Glomerular visceral epithelial cell (primary cell): ENCODE measurements around the gene C2CD4B.
A peak's percentile ranks its signal among the peaks of the same experiment; 100 is the strongest.

Experiments used
- DNase-seq: peaks from one replicate; pipeline ENCODE4 v3.0.0-alpha.2; 2016; ENCODE audit errors: extremely low spot score

C2CD4B gene

DNA sequence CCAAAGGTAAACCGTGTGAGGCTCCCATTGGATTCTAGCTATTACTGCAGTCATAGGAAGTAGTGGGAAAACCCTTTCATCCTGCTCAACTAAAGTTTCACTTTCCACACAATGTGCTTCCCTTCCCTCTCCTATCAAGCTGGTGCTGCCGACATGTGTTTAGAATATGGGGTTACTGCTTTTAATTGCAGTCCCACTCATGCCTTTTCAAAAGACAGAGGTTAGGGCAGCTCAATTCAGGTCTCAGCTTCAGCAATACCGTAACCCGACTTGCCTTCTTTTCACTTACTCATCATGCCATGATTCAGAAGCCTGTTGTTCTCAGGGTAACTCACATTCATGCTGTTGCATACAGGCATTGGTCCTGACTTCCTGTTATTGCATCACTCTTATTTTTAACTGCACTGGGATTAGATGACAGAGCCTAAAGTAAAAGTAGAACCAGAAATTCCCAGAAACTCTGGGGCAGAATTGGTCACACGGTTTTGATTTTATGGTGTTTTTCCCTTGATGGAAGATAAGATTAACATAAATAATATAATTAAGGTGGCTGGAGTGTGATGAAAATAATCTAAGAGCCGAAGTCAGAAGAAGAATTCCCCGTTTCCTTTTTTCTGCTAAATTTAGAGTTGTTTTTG is 45.7 kb downstream of the C2CD4B start:
- DNase-seq = peak; percentile 83

DNA sequence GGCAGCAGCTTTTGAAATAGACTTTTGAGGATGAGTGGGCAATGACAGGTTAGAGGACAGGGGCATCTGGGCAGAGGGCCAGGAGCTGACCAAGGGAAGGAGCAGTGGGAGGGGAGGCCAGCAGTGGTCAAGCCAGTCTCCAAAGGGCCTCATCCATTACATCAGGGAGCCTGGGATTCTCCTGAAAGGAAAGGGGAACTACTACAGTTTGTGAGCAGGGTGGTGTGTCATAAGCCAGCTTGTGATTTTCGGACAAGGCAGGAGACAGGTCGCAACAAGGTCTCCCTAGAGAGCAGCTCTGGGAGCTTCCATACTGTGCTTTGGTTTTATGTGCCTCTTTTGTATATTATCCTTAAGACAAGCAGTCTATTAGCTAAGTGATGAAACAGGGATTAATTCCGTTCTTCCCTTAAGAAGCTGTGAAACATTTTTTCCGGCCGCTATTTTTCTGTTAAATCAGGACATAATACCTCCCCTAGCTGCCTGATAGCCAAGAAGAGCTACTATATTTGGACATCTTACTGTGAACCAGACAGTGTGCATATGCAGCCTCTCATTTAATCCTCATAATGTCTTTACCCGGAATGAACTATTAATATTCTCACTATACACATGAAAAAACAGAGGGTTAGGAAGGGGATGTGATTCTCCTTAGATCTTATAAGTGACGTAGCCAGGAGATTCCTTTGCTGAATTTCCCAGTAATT is 46.4 kb downstream of the C2CD4B start:
- DNase-seq = peak; percentile 56

DNA sequence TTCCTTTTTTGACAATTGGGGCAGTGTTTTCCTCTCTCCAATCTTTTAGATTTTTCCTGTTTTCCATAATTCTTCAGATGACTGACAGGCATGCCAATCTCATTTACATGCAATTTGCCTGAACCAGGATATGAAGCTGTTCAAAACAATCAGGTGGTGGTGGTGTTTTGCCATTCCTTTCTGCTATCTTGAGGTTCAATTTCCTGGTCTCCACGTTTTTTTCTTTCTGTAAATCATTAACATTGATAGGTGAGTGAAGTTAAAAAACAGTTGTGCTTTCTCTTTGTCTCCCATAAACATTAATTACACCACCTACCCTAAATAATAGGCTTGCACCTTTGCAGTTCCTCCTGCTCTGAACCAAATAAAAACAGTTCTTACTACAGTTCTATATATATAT is 49.2 kb downstream of the C2CD4B start:
- peak; percentile 25 for DNase-seq
